Heart left ventricle (tissue), 16 donors: Measurements from ENCODE around the gene SERPINA5. TPM values are rescaled to one million over a fixed set of nuclear protein-coding genes. Genes with fewer than 3 reads are reported as not detected.
A peak's percentile ranks its signal among the peaks of the same experiment; 100 is the strongest.

Experiments
- ATAC-seq, 4 donors: fragments of 200-7000 bp; cut with Tn5 transposase; one replicate each; pipeline ENCODE4 v1.9.1; 2020 to 2022; ENCODE audit warnings: moderate library complexity in 4 of 4, mild to moderate bottlenecking in 3 of 4, moderate number of reproducible peaks in 1 of 4
- DNase-seq, 5 donors: peaks; one replicate each; pipeline ENCODE4 v3.0.0-alpha.2; 2020
- H3K27ac ChIP-seq, 12 donors: fragments of 200-600 bp; sonication (generic) in 4 of 12; one replicate each; pipeline versions ENCODE4 v1.5.0 to v1.8.0; 2016 to 2022; ENCODE audit warnings: mild to moderate bottlenecking in 2 of 12
- H3K27me3 ChIP-seq, 9 donors: fragments of 200-600 bp; sonication (generic) in 2 of 9; one replicate each; pipeline versions ENCODE4 v1.5.1 to v1.8.0; 2016 to 2022; ENCODE audit warnings: mild to moderate bottlenecking in 3 of 9
- H3K36me3 ChIP-seq, 9 donors: fragments of 200-600 bp; sonication (generic) in 2 of 9; one replicate each; pipeline versions ENCODE4 v1.5.0 to v1.8.0; 2018 to 2022; ENCODE audit warnings: mild to moderate bottlenecking in 2 of 9
- H3K4me1 ChIP-seq, 12 donors: fragments of 200-600 bp; sonication (generic) in 4 of 12; one replicate each; pipeline versions ENCODE4 v1.5.0 to v1.8.0; 2016 to 2022; ENCODE audit warnings: mild to moderate bottlenecking in 3 of 12
- H3K4me3 ChIP-seq, 12 donors: fragments of 200-600 bp; sonication (generic) in 4 of 12; one replicate each; pipeline versions ENCODE4 v1.5.0 to v1.8.0; 2017 to 2022; ENCODE audit warnings: mild to moderate bottlenecking in 9 of 12, moderate library complexity in 4 of 12
- H3K9me3 ChIP-seq, 12 donors: fragments of 200-600 bp; sonication (generic) in 4 of 12; one replicate each; pipeline versions ENCODE4 v1.5.0 to v1.8.0; 2016 to 2022; ENCODE audit warnings: mild to moderate bottlenecking in 1 of 12
- POLR2A ChIP-seq, 2 donors: fragments of 450-650 bp; IDR thresholded peaks; one replicate each; pipeline ENCODE4 v1.6.1; 2017; ENCODE audit warnings: antibody characterized with exemption in 2 of 2, mild to moderate bottlenecking in 2 of 2, moderate library complexity in 2 of 2
- WGBS, 4 donors: extraction: QIAGEN DNeasy Blood & Tissue Kit in 2 of 4; methylation state at CpG; one replicate each; pipeline versions ENCODE4 v1.1.5 to v1.1.7; 2013 to 2018; 5-methylcytosine and 5-hydroxymethylcytosine counted together
- intact Hi-C, 10 donors: fragments of 100-400 bp; cut with DNase I; formaldehyde crosslinking; loops; one replicate each; pipeline versions ENCODE4 v1.11.1 to v1.14.2; 2022
- polyA plus RNA-seq, 2 donors: library from polyadenylated mRNA; stranded (reverse); fragments of 200-250 nt; gene quantifications; one replicate each; pipeline ENCODE4 v1.2.3, GENCODE V29; 2013
- total RNA-seq, 9 donors: library from RNA; depleted of rRNA in 2 of 9; stranded (reverse); fragments of >200 nt in 2 of 9; fragmentation: NEBNext Ultra II Directional in 3 of 9; extraction: Animal tissue kit (Norgen Biotek cat#: 25700) in 3 of 9; gene quantifications; one replicate each; pipeline versions ENCODE4 v1.1.0 to v1.2.4, GENCODE V29; 2016 to 2023
- TF ChIP-seq, protein P1 (sequence below), 12 donors: fragments of 200-600 bp; sonication (generic) in 4 of 12; IDR thresholded peaks; one replicate each; pipeline versions ENCODE4 v1.5.0 to v1.8.0; 2018 to 2022; ENCODE audit warnings: antibody characterized with exemption in 12 of 12, mild to moderate bottlenecking in 5 of 12
- donor health status: ischemic (EF 13 %, LVEDD 7.1; RV severe dilation, severe dysfunction).
- donor health status: healthy with polysubstance abuse.
- donor health status: DM: no; HTN: yes; CAD: no.
- donor health status: DM: no; HTN: no; CAD: no.
- donor health status: ischemic (EF 25% LVEDD 6.9; RV normal size, moderate dysfunction).
- donor health status: ischemic (EF 25% LVEDD 5.7; RV mildly dilated, moderate dysfunction).
- donor health status: healthy.
- donor health status: DM: yes; HTN: yes; CAD: no.
- donor health status: ischemic (EF 35%, LVEDD 5.7; RV mildly dilated, moderate dysfunction).
- donor health status: nonischemic (EF 11% LVEDD 7.7; RV severe dilation, severe dysfunction).
- donor health status: DM: yes; HTN: yes; CAD: no.
- donor health status: PGD.
- donor health status: ischemic (EF 29% LVEDD 5.4; RV normal size, mild dysfunction).
- donor health status: nonischemic (EF 23%, LVEDD 6.1; RV moderate dilation, normal function).

The SERPINA5 gene
- total and polyA plus RNA-seq, 11 donors: 0.54 to 4.5 (median 1.1) TPM

DNA sequence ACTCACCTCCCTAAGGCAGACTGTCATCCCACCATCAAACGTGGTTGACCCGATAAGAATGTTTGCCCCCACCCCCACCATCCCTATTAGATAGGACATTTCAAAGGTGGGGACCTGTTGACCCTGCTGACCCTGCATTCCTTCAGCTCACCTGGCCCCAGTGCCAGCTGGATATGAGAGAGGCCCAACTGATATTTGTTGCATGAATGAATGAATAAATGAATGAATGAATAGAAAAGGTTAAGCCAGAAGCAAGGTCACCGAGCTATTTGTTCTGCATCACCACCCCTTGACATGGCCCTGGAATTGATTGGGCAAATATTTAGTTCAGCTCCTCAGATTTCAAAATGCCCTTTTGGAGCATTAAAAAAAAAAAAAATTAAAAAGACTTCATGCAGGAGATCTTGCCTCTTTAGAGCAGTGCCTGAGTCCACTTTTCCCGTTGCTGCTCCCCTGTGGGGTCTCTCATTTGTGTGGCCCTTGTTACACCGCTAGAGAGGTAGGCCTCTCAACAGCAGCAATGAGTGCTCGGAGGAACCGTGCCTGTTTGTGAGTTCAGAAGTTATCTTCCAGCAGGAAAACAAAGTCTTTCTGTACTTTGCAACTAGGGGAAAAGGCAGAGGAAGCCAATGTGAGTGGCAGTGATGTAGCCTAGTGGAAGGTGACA, 8.5 kb upstream of the SERPINA5 start:
- WGBS, 4 donors: 72 to 82% (median 75%) methylated on average over 7 of the region's 7 CpGs
- TF ChIP-seq, protein P1, sequence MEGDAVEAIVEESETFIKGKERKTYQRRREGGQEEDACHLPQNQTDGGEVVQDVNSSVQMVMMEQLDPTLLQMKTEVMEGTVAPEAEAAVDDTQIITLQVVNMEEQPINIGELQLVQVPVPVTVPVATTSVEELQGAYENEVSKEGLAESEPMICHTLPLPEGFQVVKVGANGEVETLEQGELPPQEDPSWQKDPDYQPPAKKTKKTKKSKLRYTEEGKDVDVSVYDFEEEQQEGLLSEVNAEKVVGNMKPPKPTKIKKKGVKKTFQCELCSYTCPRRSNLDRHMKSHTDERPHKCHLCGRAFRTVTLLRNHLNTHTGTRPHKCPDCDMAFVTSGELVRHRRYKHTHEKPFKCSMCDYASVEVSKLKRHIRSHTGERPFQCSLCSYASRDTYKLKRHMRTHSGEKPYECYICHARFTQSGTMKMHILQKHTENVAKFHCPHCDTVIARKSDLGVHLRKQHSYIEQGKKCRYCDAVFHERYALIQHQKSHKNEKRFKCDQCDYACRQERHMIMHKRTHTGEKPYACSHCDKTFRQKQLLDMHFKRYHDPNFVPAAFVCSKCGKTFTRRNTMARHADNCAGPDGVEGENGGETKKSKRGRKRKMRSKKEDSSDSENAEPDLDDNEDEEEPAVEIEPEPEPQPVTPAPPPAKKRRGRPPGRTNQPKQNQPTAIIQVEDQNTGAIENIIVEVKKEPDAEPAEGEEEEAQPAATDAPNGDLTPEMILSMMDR (IDR thresholded peaks at IDR 0.05): no peak
- TF ChIP-seq POLR2A (IDR thresholded peaks at IDR 0.05): no peak
- H3K27me3 ChIP-seq: peaks cover 0 to 10% (median 0%) of the 10 kb centered on the region in 9 donors
- peaks cover 0 to 9% (median 0%) of the 10 kb centered on the region in 12 donors for H3K4me1 ChIP-seq
- H3K27ac ChIP-seq: peak overlapping the region in 1 of 12 donors; percentile 67
- no peaks in the 10 kb centered on the region for H3K36me3 ChIP-seq
- DNase-seq: no peak
- intact Hi-C loops: no loop called here
- no peak for ATAC-seq
- no peak overlapping the region for H3K4me3 ChIP-seq
- H3K9me3 ChIP-seq: no peaks in the 10 kb centered on the region

DNA sequence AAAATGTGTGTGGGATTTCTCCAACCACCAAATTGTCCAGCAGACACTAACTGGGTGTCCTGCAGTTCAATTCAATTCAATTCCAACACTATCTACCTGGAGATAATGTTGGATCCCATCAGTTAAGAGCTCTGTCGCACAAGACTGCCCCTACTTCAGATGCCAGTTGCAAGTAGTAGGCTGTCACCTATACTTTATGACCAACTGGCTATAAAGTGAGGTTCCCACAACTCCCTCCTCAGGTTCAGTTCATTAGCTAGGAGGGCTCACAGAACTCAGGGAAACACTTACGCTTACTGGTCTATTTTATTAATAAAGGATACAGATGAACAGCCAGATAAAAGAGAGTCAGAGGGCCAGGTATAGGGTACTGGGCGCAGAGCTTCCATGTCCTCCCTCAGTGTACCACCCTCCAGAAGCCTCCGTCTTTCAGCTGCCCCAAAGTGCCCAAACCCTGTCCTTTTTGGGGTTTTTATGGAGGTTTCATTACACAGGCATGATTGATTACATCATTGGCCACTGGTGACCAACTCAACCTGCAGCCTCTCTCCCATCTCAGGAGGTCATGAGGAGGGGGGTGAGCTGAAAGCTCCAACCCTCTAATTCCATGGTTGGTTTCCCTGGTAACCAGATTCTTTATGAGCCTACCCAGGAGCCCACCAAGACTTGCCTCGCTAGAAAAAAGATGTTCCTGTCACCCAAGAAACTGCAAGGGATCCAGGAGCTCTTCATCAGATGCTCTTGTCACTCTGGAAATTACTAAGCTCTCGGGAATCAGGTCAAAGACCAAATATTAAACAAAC, 7.5 kb upstream of the SERPINA5 start:
- TF ChIP-seq, protein P1 (IDR thresholded peaks at IDR 0.05): no peak
- TF ChIP-seq POLR2A (IDR thresholded peaks at IDR 0.05): no peak
- 78 to 84% (median 82%) methylated on average over 5 to 6 of the region's 6 CpGs for WGBS, 4 donors
- Histone ChIP-seq H3K4me3 (no peak overlapping the region), H3K36me3 (no peaks in the 10 kb centered on the region), H3K27ac (no peak overlapping the region), H3K4me1 (peaks cover 0 to 9% (median 0%) of the 10 kb centered on the region in 12 donors), H3K9me3 (no peaks in the 10 kb centered on the region), H3K27me3 (peaks cover 0 to 10% (median 0%) of the 10 kb centered on the region in 9 donors)
- intact Hi-C loops: no loop called here
- ATAC-seq (no peak), DNase-seq (no peak)

- intact Hi-C loops: no loop called here
- no peak for TF ChIP-seq POLR2A (IDR thresholded peaks at IDR 0.05)
- TF ChIP-seq, protein P1 (IDR thresholded peaks at IDR 0.05): no peak
- DNase-seq (no peak), ATAC-seq (no peak)
- H3K9me3 ChIP-seq: no peaks in the 10 kb centered on the region
- no peak overlapping the region for H3K27ac ChIP-seq
- 73 to 92% (median 86%) methylated on average over 3 of the region's 3 CpGs for WGBS, 4 donors
- no peaks in the 10 kb centered on the region for H3K36me3 ChIP-seq
- H3K27me3 ChIP-seq: peaks cover 0 to 5% (median 0%) of the 10 kb centered on the region in 9 donors
- no peak overlapping the region for H3K4me3 ChIP-seq
- peaks cover 0 to 9% (median 0%) of the 10 kb centered on the region in 12 donors for H3K4me1 ChIP-seq
These were observed 6.9 kb upstream of the SERPINA5 start for GRCh38 chr14:94574336-94574735.
